Body of pancreas (tissue), 4 donors: Measurements from ENCODE around the gene SRR.

Experiments used
- POLR2A ChIP-seq, 3 donors: fragments of 450-650 bp; IDR thresholded peaks; one replicate each; pipeline ENCODE4 v1.6.1; 2016; ENCODE audit warnings: antibody characterized with exemption in 3 of 3, mild to moderate bottlenecking in 2 of 3
- TF ChIP-seq, protein P1 (sequence below), 7 experiments: fragments of 450-650 bp in 4 of 7; fragments of 200-600 bp in 3 of 7; sonication (generic) in 3 of 7; IDR thresholded peaks; one replicate each; pipeline ENCODE4 v1.5.1; 2016 to 2019; ENCODE audit warnings: antibody characterized with exemption in 7 of 7

GRCh38 chr17:2292100-2292499, 11.7 kb upstream of the SRR start:
- TF ChIP-seq, protein P1, sequence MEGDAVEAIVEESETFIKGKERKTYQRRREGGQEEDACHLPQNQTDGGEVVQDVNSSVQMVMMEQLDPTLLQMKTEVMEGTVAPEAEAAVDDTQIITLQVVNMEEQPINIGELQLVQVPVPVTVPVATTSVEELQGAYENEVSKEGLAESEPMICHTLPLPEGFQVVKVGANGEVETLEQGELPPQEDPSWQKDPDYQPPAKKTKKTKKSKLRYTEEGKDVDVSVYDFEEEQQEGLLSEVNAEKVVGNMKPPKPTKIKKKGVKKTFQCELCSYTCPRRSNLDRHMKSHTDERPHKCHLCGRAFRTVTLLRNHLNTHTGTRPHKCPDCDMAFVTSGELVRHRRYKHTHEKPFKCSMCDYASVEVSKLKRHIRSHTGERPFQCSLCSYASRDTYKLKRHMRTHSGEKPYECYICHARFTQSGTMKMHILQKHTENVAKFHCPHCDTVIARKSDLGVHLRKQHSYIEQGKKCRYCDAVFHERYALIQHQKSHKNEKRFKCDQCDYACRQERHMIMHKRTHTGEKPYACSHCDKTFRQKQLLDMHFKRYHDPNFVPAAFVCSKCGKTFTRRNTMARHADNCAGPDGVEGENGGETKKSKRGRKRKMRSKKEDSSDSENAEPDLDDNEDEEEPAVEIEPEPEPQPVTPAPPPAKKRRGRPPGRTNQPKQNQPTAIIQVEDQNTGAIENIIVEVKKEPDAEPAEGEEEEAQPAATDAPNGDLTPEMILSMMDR (IDR thresholded peaks at IDR 0.05): no peak
- TF ChIP-seq POLR2A (IDR thresholded peaks at IDR 0.05): no peak
